Calu3 (cell line): ENCODE results near the gene DLGAP5. TPM values are rescaled to one million over a fixed set of nuclear protein-coding genes. Genes with fewer than 3 reads are reported as not detected.

Source experiments
- BruUV-seq: library from RNA; stranded (reverse); fragments of 400-500 nt; replicated peaks from 2 replicates; lab custom pipeline; 2021; lab: Mats Ljungman, UMichigan
- CTCF ChIA-PET: fragments of 300-600 bp; sonication (Branson Sonifier 250); formaldehyde crosslinking; loops from one replicate; lab custom pipeline; 2022; ENCODE audit warnings: antibody characterized with exemption; lab: Charles Lee
- DNase-seq: peaks from one replicate; pipeline ENCODE4 v3.0.0; 2022
- H3K27ac Mint-ChIP-seq: one replicate; pipeline ENCODE4 v1.8.0; 2022; ENCODE audit warnings: mixed read lengths; ENCODE audit not compliant: unreplicated experiment
- H3K27me3 Mint-ChIP-seq: one replicate; pipeline ENCODE4 v1.8.0; 2022; ENCODE audit warnings: mixed read lengths; ENCODE audit not compliant: unreplicated experiment
- H3K36me3 Mint-ChIP-seq: one replicate; pipeline ENCODE4 v1.8.0; 2022; ENCODE audit warnings: mild to moderate bottlenecking, moderate library complexity, mixed read lengths; ENCODE audit not compliant: insufficient read depth, unreplicated experiment
- H3K4me1 Mint-ChIP-seq: one replicate; pipeline ENCODE4 v1.8.0; 2022; ENCODE audit warnings: mild to moderate bottlenecking, low read depth, mixed read lengths; ENCODE audit not compliant: unreplicated experiment
- H3K4me3 Mint-ChIP-seq: one replicate; pipeline ENCODE4 v1.8.0; 2022; ENCODE audit warnings: mild to moderate bottlenecking, low read depth, moderate library complexity, mixed read lengths; ENCODE audit not compliant: unreplicated experiment
- H3K9me3 Mint-ChIP-seq: one replicate; pipeline ENCODE4 v1.8.0; 2022; ENCODE audit warnings: low read depth, mixed read lengths; ENCODE audit not compliant: unreplicated experiment
- intact Hi-C: fragments of 100-400 bp; cut with micrococcal nuclease; formaldehyde crosslinking; loops from one replicate; pipeline ENCODE4 v1.10.0; 2022; ENCODE audit not compliant: unreplicated experiment
- total RNA-seq: library from RNA; stranded (reverse); gene quantifications from 2 replicates; pipeline ENCODE4 v1.2.3, GENCODE V29; 2022
- TF ChIP-seq, protein P1 (sequence below): fragments of 200-600 bp; IDR thresholded peaks from one replicate; pipeline ENCODE4 v1.8.0; 2022; ENCODE audit warnings: antibody characterized with exemption; ENCODE audit not compliant: unreplicated experiment

The DLGAP5 gene
- total RNA-seq, 1 experiment from 2014 or later = 54.3 TPM

GRCh38 chr14:55126932-55127459 is 64.4 kb downstream of the DLGAP5 start:
- Mint-ChIP-seq H3K27me3 (no peaks in the 10 kb centered on the region), H3K9me3 (no peaks in the 10 kb centered on the region), H3K4me3 (peak overlapping the region; percentile 51), H3K27ac (peak overlapping the region; percentile 93), H3K4me1 (peaks cover 63% of the 10 kb centered on the region), H3K36me3 (peaks cover 60% of the 10 kb centered on the region)
- CTCF ChIA-PET = interaction anchor here (1.3 to 4.0 kb wide), 3 partner anchors 19 to 29 kb away, joined by 4 to 22 read pairs (median 6); no protein-coding TSS in a partner anchor
- TF ChIP-seq, protein P1, sequence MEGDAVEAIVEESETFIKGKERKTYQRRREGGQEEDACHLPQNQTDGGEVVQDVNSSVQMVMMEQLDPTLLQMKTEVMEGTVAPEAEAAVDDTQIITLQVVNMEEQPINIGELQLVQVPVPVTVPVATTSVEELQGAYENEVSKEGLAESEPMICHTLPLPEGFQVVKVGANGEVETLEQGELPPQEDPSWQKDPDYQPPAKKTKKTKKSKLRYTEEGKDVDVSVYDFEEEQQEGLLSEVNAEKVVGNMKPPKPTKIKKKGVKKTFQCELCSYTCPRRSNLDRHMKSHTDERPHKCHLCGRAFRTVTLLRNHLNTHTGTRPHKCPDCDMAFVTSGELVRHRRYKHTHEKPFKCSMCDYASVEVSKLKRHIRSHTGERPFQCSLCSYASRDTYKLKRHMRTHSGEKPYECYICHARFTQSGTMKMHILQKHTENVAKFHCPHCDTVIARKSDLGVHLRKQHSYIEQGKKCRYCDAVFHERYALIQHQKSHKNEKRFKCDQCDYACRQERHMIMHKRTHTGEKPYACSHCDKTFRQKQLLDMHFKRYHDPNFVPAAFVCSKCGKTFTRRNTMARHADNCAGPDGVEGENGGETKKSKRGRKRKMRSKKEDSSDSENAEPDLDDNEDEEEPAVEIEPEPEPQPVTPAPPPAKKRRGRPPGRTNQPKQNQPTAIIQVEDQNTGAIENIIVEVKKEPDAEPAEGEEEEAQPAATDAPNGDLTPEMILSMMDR = no peak
- DNase-seq = no peak
- intact Hi-C loops = loop anchor here (1.0 kb wide), 1 partner anchor 24 kb away; no protein-coding TSS in a partner anchor
- BruUV-seq = no TSS peak

DNA sequence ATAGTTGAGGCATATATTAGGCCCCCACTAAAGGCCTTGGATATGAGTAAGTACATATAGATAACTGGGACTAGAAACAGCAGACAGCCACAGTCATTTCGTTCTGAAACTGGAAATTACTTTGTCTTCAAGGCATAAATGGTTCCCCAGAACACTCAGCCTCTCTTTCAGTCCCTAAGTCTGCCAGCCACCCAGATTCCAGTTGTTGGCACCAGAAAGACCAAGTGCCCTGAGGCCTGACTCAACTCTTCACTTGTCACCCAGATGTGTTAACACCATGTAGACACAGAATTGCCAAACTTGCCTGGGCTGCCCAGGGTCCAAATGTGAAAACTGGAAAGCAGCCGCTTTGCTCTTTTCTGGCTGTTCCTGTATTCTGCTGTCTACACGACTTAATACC is 65.4 kb downstream of the DLGAP5 start:
- CTCF ChIA-PET = interaction anchor here (1.5 kb wide), 1 partner anchor 18 kb away, joined by 6 read pairs; no protein-coding TSS in a partner anchor

GRCh38 chr14:55125403-55125802 is 66.0 kb downstream of the DLGAP5 start:
- CTCF ChIA-PET = no interaction called here
- DNase-seq = peak; percentile 57
- TF ChIP-seq, protein P1 = no peak
- intact Hi-C loops = no loop called here
- H3K4me3 Mint-ChIP-seq = peak overlapping the region; percentile 37
- H3K27me3 Mint-ChIP-seq = no peaks in the 10 kb centered on the region
- H3K9me3 Mint-ChIP-seq = no peaks in the 10 kb centered on the region
- peaks cover 44% of the 10 kb centered on the region for H3K36me3 Mint-ChIP-seq
- peak overlapping the region; percentile 93 for H3K27ac Mint-ChIP-seq
- H3K4me1 Mint-ChIP-seq = peaks cover 67% of the 10 kb centered on the region
- no TSS peak for BruUV-seq

More for the DNA sequence above, 65.4 kb downstream of the DLGAP5 start:
- Mint-ChIP-seq H3K36me3 (peaks cover 50% of the 10 kb centered on the region), H3K9me3 (no peaks in the 10 kb centered on the region), H3K4me3 (no peak overlapping the region), H3K4me1 (peaks cover 60% of the 10 kb centered on the region), H3K27ac (peak overlapping the region; percentile 93), H3K27me3 (no peaks in the 10 kb centered on the region)
- TF ChIP-seq, protein P1 = no peak
- no TSS peak for BruUV-seq
- intact Hi-C loops = no loop called here
- DNase-seq = no peak

DNA sequence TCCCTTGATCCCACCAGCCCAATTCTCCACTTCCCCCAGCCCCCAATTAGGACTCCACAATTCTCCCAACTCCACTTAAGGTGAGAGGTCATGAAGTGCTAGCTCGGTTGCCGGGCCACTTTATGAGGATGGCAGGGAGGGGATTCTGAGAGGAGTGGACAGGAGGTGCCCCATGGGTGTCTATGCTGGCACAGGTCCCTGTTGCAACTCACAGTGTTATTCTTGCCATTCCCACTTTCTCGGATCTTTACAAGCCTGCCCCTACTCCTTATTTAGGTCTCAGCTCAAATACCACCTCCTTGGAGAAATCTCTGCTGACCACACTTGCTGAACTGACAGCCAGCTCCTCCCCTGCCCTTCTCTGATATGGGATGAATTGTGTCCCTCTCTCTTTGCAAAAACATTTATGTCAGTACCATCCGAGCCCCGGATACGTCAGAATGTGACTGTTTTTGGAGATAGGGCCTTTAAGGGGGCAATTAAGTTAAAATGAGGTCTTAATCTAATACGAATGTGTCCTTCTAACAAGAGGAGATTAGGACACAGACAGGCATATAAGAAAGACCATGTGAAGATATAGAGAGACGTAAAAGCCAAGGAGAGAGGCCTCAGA is 66.5 kb downstream of the DLGAP5 start:
- H3K36me3 Mint-ChIP-seq = peaks cover 38% of the 10 kb centered on the region
- no peak for DNase-seq
- intact Hi-C loops = no loop called here
- TF ChIP-seq, protein P1 = no peak
- CTCF ChIA-PET = no interaction called here
- H3K4me1 Mint-ChIP-seq = peaks cover 72% of the 10 kb centered on the region
- no peaks in the 10 kb centered on the region for H3K9me3 Mint-ChIP-seq
- H3K27ac Mint-ChIP-seq = peak overlapping the region; percentile 93
- H3K27me3 Mint-ChIP-seq = no peaks in the 10 kb centered on the region
- H3K4me3 Mint-ChIP-seq = peak overlapping the region; percentile 37
- TSS peak; percentile 15 for BruUV-seq
